Adrenal gland (tissue), 12 donors: ENCODE measurements around the gene RIMKLB. TPM values are rescaled to one million over a fixed set of nuclear protein-coding genes. Genes with fewer than 3 reads are reported as not detected.

Experiments used
- DNase-seq, 7 donors: peaks; one replicate each; pipeline ENCODE4 v3.0.0-alpha.2; 2019 to 2020
- H3K27ac ChIP-seq, 5 donors: fragments of 200-600 bp; sonication (generic) in 4 of 5; 1 replicate in 3 of 5; 2 replicates in 2 of 5; pipeline versions ENCODE4 v1.5.1 to v1.8.0; 2016 to 2020; ENCODE audit warnings: mild to moderate bottlenecking in 1 of 5
- H3K27me3 ChIP-seq: fragments of 200-600 bp; 2 replicates; pipeline ENCODE4 v1.8.0; 2021
- H3K36me3 ChIP-seq, 2 donors: fragments of 200-600 bp; replicated peaks in 1 of 2; 1 replicate in 1 of 2; 2 replicates in 1 of 2; pipeline versions ENCODE4 v1.5.1 to v1.8.0; 2018 to 2022
- H3K4me1 ChIP-seq, 2 donors: fragments of 200-600 bp; replicated peaks in 1 of 2; 1 replicate in 1 of 2; 2 replicates in 1 of 2; pipeline versions ENCODE4 v1.5.1 to v1.8.0; 2018 to 2021
- H3K4me3 ChIP-seq, 4 donors: fragments of 200-600 bp; sonication (generic) in 3 of 4; one replicate each; pipeline ENCODE4 v1.5.1; 2016 to 2018
- H3K9me3 ChIP-seq, 3 donors: fragments of 200-600 bp; sonication (generic) in 1 of 3; replicated peaks in 1 of 3; 1 replicate in 2 of 3; 2 replicates in 1 of 3; pipeline versions ENCODE4 v1.5.1 to v1.8.0; 2016 to 2021
- CTCF ChIP-seq, 6 experiments: fragments of 450-650 bp in 4 of 6; fragments of 200-600 bp in 2 of 6; sonication (generic) in 1 of 6; IDR thresholded peaks; 1 replicate in 5 of 6; 2 replicates in 1 of 6; pipeline versions ENCODE4 v1.5.1 to v1.8.0; 2016 to 2021; ENCODE audit warnings: antibody characterized with exemption in 6 of 6, mild to moderate bottlenecking in 2 of 6, moderate library complexity in 1 of 6
- POLR2A ChIP-seq, 2 donors: fragments of 450-650 bp; IDR thresholded peaks; one replicate each; pipeline ENCODE4 v1.6.1; 2017; ENCODE audit warnings: antibody characterized with exemption in 2 of 2, mild to moderate bottlenecking in 2 of 2, moderate library complexity in 1 of 2
- WGBS, 4 donors: extraction: QIAGEN DNeasy Blood & Tissue Kit in 2 of 4; methylation state at CpG; one replicate each; pipeline versions ENCODE4 v1.1.5 to v1.1.7; 2013 to 2017; 5-methylcytosine and 5-hydroxymethylcytosine counted together
- intact Hi-C, 2 donors: fragments of 100-400 bp; cut with DNase I; formaldehyde crosslinking; loops; one replicate each; pipeline versions ENCODE4 v1.14.1 to v1.15.0; 2022 to 2023
- polyA plus RNA-seq, 3 donors: library from polyadenylated mRNA; stranded (reverse); fragments of 200-250 nt in 2 of 3; fragments of 350-450 nt in 1 of 3; fragmentation: Illumina TruSeq in 1 of 3; extraction: RNeasy Lipid Tissue Mini Kit (QIAGEN cat#74804) in 1 of 3; gene quantifications; one replicate each; pipeline ENCODE4 v1.2.3, GENCODE V29; 2013 to 2014
- total RNA-seq, 9 donors: library from RNA; depleted of rRNA in 4 of 9; stranded (reverse); fragments of >200 nt in 4 of 9; fragments of 120-200 nt in 1 of 9; fragmentation: NEBNext Ultra II Directional in 1 of 9; extraction: Animal tissue kit (Norgen Biotek cat#: 25700) in 1 of 9; gene quantifications; one replicate each; pipeline versions ENCODE4 v1.1.0 to v1.2.4, GENCODE V29; 2013 to 2023
- donor health status: healthy with polysubstance abuse.
- donor health status: Bipolar disorder and iron deficiency.
- donor health status: DM: yes; HTN: yes; CAD: no.
- donor health status: DM: no; HTN: no; CAD: no.
- donor health status: DM: no; HTN: no; CAD: no.
- donor health status: DM: yes; HTN: yes; CAD: no.

Gene RIMKLB
- total and polyA plus RNA-seq, 12 donors, result 10.0 to 225 (median 22.1) TPM

- TF ChIP-seq POLR2A (IDR thresholded peaks at IDR 0.05) (no peak), CTCF (IDR thresholded peaks at IDR 0.05) (no peak)
- no peaks in the 10 kb centered on the region for H3K27me3 ChIP-seq
- H3K36me3 ChIP-seq, result no peaks in the 10 kb centered on the region
- H3K9me3 ChIP-seq, result no peaks in the 10 kb centered on the region
- H3K4me1 ChIP-seq, result no peaks in the 10 kb centered on the region
- 93 to 98% (median 98%) methylated on average over 2 of the region's 2 CpGs for WGBS, 4 donors
- intact Hi-C loops, result no loop called here
- no peak overlapping the region for H3K27ac ChIP-seq
- H3K4me3 ChIP-seq, result no peak overlapping the region
- DNase-seq, result no peak
Observed at GRCh38 chr12:8770499-8770898, 72.7 kb downstream of the RIMKLB start.

GRCh38 chr12:8771072-8771471, 73.3 kb downstream of the RIMKLB start:
- Histone ChIP-seq H3K4me1 (no peaks in the 10 kb centered on the region), H3K4me3 (no peak overlapping the region), H3K36me3 (no peaks in the 10 kb centered on the region), H3K27me3 (no peaks in the 10 kb centered on the region), H3K9me3 (no peaks in the 10 kb centered on the region), H3K27ac (no peak overlapping the region)
- DNase-seq, result no peak
- TF ChIP-seq POLR2A (IDR thresholded peaks at IDR 0.05) (no peak), CTCF (IDR thresholded peaks at IDR 0.05) (no peak)
- intact Hi-C loops, result no loop called here
- 95 to 100% (median 99%) methylated on average over 1 of the region's 1 CpG for WGBS, 4 donors

GRCh38 chr12:8773461-8773860, 75.7 kb downstream of the RIMKLB start:
- H3K4me3 ChIP-seq, result no peak overlapping the region
- 81 to 94% (median 85%) methylated on average over 10 of the region's 10 CpGs for WGBS, 4 donors
- no peak overlapping the region for H3K27ac ChIP-seq
- no peaks in the 10 kb centered on the region for H3K4me1 ChIP-seq
- no peak for TF ChIP-seq POLR2A (IDR thresholded peaks at IDR 0.05)
- TF ChIP-seq CTCF (IDR thresholded peaks at IDR 0.05), result no peak
- no peaks in the 10 kb centered on the region for H3K27me3 ChIP-seq
- no peaks in the 10 kb centered on the region for H3K9me3 ChIP-seq
- no peak for DNase-seq
- no peaks in the 10 kb centered on the region for H3K36me3 ChIP-seq
- intact Hi-C loops, result no loop called here

GRCh38 chr12:8779281-8779680, 81.5 kb downstream of the RIMKLB start:
- Histone ChIP-seq H3K4me3 (no peak overlapping the region), H3K36me3 (peaks cover 0 to 5% of the 10 kb centered on the region in 2 donors), H3K27ac (no peak overlapping the region), H3K4me1 (peaks cover 8 to 13% of the 10 kb centered on the region in 2 donors), H3K9me3 (no peaks in the 10 kb centered on the region), H3K27me3 (no peaks in the 10 kb centered on the region)
- intact Hi-C loops, result no loop called here
- no peak for TF ChIP-seq POLR2A (IDR thresholded peaks at IDR 0.05)
- DNase-seq, result no peak
- 68 to 87% (median 81%) methylated on average over 4 of the region's 4 CpGs for WGBS, 4 donors

GRCh38 chr12:8779862-8780261, 82.1 kb downstream of the RIMKLB start:
- H3K4me3 ChIP-seq, result no peak overlapping the region
- H3K27ac ChIP-seq, result no peak overlapping the region
- peaks cover 0 to 5% of the 10 kb centered on the region in 2 donors for H3K36me3 ChIP-seq
- H3K27me3 ChIP-seq, result no peaks in the 10 kb centered on the region
- peaks cover 8 to 13% of the 10 kb centered on the region in 2 donors for H3K4me1 ChIP-seq
- DNase-seq, result no peak
- WGBS, 4 donors, result 92 to 99% (median 94%) methylated on average over 2 of the region's 2 CpGs
- intact Hi-C loops, result no loop called here
- TF ChIP-seq POLR2A (IDR thresholded peaks at IDR 0.05) (no peak), CTCF (IDR thresholded peaks at IDR 0.05) (no peak)
- H3K9me3 ChIP-seq, result no peaks in the 10 kb centered on the region
